Stomach (tissue), 4 donors: ENCODE results near the gene AIF1.

ENCODE experiments used
- EP300 ChIP-seq: sonication (generic); formaldehyde crosslinking; IDR thresholded peaks from one replicate; pipeline ENCODE4 v1.6.1; 2017; ENCODE audit warnings: antibody characterized with exemption
- POLR2A ChIP-seq, 4 donors: fragments of 450-650 bp; IDR thresholded peaks; one replicate each; pipeline ENCODE4 v1.6.1; 2016; ENCODE audit warnings: antibody characterized with exemption in 4 of 4, control low read depth in 2 of 4, mild to moderate bottlenecking in 1 of 4, moderate library complexity in 1 of 4
- POLR2AphosphoS5 ChIP-seq, 3 donors: sonication (generic); formaldehyde crosslinking; IDR thresholded peaks; one replicate each; pipeline ENCODE4 v1.6.1; 2016; ENCODE audit warnings: antibody characterized with exemption in 3 of 3
- TF ChIP-seq, protein P1 (sequence below), 7 experiments: fragments of 450-650 bp in 4 of 7; fragments of 200-600 bp in 3 of 7; sonication (generic) in 3 of 7; IDR thresholded peaks; one replicate each; pipeline ENCODE4 v1.5.1; 2016 to 2019; ENCODE audit warnings: antibody characterized with exemption in 7 of 7, control low read depth in 2 of 7, mild to moderate bottlenecking in 1 of 7

DNA sequence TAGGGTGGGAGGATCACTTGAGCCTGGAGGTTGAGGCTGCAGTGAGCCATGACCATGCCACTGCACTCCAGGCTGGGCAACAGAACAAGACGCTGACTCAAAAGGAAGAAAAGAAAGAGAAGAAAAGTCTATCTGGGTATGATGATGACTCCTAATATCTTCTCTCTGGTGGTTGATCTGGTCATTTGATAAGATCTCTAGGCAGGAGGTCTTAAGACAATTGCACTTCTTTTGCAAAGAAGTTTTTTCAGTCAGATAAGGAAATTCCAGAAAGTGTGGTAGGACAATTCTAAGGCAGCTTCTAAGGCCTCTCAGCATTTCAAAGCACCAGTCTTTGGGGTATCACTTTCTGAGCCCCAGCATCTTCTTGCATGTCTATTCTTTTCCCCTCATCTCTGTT, 7.7 kb upstream of the AIF1 start:
- TF ChIP-seq, protein P1, sequence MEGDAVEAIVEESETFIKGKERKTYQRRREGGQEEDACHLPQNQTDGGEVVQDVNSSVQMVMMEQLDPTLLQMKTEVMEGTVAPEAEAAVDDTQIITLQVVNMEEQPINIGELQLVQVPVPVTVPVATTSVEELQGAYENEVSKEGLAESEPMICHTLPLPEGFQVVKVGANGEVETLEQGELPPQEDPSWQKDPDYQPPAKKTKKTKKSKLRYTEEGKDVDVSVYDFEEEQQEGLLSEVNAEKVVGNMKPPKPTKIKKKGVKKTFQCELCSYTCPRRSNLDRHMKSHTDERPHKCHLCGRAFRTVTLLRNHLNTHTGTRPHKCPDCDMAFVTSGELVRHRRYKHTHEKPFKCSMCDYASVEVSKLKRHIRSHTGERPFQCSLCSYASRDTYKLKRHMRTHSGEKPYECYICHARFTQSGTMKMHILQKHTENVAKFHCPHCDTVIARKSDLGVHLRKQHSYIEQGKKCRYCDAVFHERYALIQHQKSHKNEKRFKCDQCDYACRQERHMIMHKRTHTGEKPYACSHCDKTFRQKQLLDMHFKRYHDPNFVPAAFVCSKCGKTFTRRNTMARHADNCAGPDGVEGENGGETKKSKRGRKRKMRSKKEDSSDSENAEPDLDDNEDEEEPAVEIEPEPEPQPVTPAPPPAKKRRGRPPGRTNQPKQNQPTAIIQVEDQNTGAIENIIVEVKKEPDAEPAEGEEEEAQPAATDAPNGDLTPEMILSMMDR (IDR thresholded peaks at IDR 0.05), result no peak
- TF ChIP-seq POLR2A (IDR thresholded peaks at IDR 0.05) (no peak), POLR2AphosphoS5 (IDR thresholded peaks at IDR 0.05) (no peak), EP300 (no peak)
